Measurements from ENCODE around the gene MXRA8.

MXRA8 gene

DNA sequence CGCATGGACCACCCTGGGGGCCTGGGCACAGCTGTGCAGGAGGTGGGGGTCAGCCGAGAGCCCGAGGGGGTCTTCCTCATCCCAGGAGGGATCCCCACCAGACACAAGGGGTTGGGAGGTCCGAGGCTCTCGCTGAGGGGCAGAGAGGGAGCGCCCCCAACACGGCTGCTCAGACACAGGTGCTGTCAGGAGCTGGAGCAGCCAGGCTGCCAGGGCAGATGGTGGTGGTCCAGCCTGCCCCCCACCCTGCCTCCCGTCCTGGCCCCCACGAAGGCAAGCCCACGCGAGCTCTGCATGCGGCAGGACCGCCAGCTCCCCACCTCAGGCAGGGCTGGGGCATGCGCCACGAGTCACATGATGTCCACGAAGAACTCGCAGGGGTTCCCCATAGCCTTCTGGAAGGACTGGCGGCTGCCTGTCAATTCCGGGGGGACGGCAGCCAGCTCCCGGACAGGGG lies 22.5 kb downstream of the MXRA8 start:
- no peak for DNase-seq (ENCODE audit: low read depth, low spot score)

- no peak for DNase-seq (ENCODE audit: low read depth, low spot score)
Observed at GRCh38 chr1:1335283-1335682, 23.1 kb downstream of the MXRA8 start.

GRCh38 chr1:1334835-1335234 lies 23.5 kb downstream of the MXRA8 start:
- DNase-seq (ENCODE audit: low read depth, low spot score) = no peak

DNA sequence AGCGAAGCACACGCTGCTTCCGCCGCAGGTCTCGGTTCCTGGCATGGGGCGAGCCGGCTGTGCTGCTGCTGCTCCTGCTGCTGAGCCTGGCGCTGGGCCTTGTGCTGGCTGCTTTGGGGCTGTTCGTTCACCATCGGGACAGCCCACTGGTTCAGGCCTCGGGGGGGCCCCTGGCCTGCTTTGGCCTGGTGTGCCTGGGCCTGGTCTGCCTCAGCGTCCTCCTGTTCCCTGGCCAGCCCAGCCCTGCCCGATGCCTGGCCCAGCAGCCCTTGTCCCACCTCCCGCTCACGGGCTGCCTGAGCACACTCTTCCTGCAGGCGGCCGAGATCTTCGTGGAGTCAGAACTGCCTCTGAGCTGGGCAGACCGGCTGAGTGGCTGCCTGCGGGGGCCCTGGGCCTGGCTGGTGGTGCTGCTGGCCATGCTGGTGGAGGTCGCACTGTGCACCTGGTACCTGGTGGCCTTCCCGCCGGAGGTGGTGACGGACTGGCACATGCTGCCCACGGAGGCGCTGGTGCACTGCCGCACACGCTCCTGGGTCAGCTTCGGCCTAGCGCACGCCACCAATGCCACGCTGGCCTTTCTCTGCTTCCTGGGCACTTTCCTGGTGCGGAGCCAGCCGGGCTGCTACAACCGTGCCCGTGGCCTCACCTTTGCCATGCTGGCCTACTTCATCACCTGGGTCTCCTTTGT lies 24.7 kb downstream of the MXRA8 start:
- DNase-seq (ENCODE audit: low read depth, low spot score) = no peak

- no peak for DNase-seq (ENCODE audit: low read depth, low spot score)
Observed at GRCh38 chr1:1332774-1333480, 25.4 kb downstream of the MXRA8 start.

DNA sequence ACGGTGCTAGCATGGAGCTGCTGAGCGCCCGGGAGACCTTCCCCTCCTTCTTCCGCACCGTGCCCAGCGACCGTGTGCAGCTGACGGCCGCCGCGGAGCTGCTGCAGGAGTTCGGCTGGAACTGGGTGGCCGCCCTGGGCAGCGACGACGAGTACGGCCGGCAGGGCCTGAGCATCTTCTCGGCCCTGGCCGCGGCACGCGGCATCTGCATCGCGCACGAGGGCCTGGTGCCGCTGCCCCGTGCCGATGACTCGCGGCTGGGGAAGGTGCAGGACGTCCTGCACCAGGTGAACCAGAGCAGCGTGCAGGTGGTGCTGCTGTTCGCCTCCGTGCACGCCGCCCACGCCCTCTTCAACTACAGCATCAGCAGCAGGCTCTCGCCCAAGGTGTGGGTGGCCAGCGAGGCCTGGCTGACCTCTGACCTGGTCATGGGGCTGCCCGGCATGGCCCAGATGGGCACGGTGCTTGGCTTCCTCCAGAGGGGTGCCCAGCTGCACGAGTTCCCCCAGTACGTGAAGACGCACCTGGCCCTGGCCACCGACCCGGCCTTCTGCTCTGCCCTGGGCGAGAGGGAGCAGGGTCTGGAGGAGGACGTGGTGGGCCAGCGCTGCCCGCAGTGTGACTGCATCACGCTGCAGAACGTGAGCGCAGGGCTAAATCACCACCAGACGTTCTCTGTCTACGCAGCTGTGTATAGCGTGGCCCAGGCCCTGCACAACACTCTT lies 26.2 kb downstream of the MXRA8 start:
- DNase-seq (ENCODE audit: low read depth, low spot score) = no peak

DNA sequence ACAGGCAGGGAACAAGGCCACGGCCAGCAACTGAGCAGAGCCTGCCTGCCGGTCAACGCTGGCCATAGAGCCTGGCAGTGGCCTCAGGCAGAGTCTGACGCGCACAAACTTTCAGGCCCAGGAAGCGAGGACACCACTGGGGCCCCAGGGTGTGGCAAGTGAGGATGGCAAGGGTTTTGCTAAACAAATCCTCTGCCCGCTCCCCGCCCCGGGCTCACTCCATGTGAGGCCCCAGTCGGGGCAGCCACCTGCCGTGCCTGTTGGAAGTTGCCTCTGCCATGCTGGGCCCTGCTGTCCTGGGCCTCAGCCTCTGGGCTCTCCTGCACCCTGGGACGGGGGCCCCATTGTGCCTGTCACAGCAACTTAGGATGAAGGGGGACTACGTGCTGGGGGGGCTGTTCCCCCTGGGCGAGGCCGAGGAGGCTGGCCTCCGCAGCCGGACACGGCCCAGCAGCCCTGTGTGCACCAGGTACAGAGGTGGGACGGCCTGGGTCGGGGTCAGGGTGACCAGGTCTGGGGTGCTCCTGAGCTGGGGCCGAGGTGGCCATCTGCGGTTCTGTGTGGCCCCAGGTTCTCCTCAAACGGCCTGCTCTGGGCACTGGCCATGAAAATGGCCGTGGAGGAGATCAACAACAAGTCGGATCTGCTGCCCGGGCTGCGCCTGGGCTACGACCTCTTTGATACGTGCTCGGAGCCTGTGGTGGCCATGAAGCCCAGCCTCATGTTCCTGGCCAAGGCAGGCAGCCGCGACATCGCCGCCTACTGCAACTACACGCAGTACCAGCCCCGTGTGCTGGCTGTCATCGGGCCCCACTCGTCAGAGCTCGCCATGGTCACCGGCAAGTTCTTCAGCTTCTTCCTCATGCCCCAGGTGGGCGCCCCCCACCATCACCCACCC lies 27.0 kb downstream of the MXRA8 start, which contains the start of gene TAS1R3:
TSS of gene TAS1R3 (plus strand) at position 213 of the 898 bp plus-strand sequence. CDS start at position 279, 66 bp downstream.
- no peak for DNase-seq (ENCODE audit: low read depth, low spot score)

DNA sequence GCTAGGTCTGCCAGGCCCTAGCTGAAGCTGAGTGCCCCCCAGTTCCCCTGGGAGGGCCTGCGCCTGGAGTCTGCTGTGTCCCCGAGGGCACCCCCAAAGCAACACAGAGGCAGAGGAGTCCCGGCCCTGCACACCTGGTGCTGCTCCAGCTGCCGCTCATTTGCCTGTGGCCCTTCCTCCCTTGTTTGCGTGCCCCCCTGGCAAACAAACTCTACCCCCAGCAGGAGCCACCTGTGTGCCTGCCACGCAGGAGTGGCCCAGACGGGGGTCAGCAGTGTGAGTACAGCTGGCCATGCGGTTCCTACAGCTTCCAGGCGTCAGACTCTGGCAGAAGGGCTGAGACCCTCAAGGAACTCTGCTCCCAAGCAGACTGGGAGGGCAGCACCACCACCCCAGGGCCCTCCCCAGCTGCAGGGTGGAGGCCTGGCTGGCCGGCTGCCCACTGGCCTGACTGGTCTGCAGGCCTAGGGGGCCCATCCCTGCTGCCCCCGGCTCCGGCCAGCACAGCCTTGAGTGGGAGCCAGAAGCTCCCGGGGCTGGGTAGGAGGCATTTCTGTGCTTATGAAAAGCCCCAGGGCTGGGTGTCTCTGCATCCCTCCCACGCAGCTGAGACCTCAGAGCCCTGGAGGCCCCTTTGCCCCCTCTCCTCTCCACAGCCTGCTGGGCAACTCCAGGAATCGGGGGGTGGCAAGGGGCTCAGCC lies 27.8 kb downstream of the MXRA8 start:
- DNase-seq (ENCODE audit: low read depth, low spot score) = no peak

- DNase-seq (ENCODE audit: low read depth, low spot score) = no peak
Observed at GRCh38 chr1:1329304-1330210, 28.8 kb downstream of the MXRA8 start.

DNA sequence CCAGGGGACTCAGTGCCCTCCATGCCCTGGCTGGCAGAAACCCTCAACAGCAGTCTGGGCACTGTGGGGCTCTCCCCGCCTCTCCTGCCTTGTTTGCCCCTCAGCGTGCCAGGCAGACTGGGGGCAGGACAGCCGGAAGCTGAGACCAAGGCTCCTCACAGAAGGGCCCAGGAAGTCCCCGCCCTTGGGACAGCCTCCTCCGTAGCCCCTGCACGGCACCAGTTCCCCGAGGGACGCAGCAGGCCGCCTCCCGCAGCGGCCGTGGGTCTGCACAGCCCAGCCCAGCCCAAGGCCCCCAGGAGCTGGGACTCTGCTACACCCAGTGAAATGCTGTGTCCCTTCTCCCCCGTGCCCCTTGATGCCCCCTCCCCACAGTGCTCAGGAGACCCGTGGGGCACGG lies 30.1 kb downstream of the MXRA8 start:
- DNase-seq (ENCODE audit: low read depth, low spot score) = no peak

GRCh38 chr1:1327291-1327690 lies 31.1 kb downstream of the MXRA8 start:
- DNase-seq (ENCODE audit: low read depth, low spot score) = no peak

DNA sequence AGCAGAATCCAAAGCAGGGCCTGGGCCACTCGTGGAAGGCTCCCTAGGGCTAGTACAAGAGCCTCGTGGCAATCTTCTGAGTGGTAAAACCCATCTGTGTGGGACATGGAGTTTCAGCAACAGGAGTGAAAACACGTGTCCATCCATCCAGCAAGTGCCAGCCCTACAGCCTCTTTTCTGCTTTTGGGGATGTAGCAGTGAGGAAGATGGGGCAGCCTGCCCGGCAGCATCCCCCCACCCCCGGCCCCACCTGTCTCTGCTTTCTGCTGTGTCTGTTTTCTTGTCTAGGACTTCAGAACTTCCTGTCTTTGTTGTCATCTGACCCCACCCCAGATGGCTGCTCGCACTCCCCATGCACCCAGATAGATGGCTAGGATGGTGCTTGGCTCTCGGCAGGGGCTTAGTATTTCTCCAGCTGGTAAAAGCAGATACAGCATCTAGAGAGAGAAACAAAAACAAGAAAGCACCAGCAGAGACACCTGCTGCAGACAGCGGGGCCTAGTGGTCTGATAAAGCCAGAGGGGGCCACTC lies 32.2 kb downstream of the MXRA8 start:
- DNase-seq (ENCODE audit: low read depth, low spot score) = no peak

DNA sequence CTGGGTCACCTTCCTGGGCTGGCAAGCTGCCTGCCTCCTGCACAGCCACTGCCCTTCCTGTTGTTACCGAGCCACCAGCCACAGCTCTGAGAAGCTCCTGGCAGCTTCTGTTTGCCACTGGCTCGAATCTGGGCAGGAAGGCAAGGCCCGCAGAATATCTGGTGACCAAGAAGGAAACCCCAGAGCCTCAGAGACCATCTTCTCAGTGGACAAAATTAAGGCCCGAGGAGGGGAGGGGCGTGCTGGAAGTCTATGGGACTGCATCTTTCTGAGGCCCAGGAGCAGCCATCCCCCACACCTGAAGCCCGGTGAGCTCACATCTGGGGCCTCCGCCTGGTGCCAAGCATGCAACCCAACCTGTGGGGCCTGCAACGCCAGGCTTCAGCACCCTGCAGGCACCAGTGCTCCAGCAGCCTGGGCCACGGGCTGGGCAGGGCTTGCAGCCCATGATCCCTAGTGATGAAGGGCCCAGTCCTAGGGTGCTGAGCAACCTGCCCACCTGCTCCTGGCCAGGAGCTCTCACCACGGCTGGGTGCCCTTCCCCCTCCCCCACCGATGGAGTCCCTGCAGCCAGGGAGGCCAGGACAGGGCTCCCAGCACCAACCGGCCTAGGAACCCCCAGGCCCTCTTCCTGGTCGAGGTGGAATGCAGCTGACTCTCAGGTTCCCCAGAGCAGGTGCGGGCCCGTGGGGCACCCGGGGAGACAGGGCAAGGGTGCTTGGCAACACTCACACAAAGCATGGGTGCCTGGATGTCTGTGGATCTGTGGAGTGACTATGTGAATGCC lies 32.9 kb downstream of the MXRA8 start:
- no peak for DNase-seq (ENCODE audit: low read depth, low spot score)

GRCh38 chr1:1324524-1325287 lies 33.6 kb downstream of the MXRA8 start, which contains the start of the genes CPTP and INTS11:
Gene CPTP, plus strand, starts transcription at chr1:1324802. Its CDS starts 2,109 bp downstream, at chr1:1326911.
Gene INTS11, minus strand, starts transcription at chr1:1324660. Its CDS starts 52 bp downstream, at chr1:1324608.
- DNase-seq (ENCODE audit: low read depth, low spot score) = peak; percentile 95

DNA sequence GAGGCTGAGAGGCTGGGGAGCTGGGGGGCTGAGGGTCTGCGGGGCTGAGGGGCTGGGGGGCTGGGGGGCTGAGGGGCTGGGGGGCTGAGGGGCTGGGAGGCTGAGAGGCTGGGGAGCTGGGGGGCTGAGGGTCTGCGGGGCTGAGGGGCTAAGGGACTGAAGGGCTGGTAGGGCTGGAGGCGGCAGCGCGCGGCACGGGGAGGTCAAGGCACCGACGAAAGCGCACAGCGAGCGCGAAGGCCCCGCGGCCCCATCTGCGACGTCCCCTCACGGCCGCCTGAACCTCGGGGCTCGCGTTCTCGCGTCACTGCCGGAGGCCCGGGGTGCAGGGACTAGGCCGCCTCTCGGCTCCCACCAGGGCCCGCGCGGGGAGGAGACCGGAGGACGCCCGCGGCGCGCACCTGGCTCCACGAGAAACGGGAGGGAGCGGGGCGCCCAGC lies 34.3 kb downstream of the MXRA8 start:
- DNase-seq (ENCODE audit: low read depth, low spot score) = no peak

GRCh38 chr1:1322952-1323351 lies 35.4 kb downstream of the MXRA8 start:
- no peak for DNase-seq (ENCODE audit: low read depth, low spot score)

DNA sequence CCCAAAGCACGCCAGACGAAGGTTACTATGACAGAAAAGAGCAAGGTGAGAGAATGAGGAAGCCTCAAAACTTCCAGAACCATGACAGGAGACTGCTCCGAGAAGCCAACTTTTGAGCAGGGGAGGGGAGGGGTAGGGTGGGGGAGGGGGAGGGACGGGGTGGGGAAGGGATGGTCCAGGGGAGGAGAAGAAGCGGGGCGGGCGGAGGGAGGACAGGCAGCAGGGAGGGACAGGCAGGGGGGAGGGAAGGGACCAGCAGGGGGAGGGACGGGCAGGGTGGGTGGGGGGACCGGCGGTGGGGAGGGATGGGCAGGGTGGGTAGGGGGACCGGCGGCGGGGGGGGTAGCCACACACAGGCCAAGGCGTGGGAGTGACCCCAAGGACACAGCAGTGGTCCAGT lies 35.9 kb downstream of the MXRA8 start:
- no peak for DNase-seq (ENCODE audit: low read depth, low spot score)

DNA sequence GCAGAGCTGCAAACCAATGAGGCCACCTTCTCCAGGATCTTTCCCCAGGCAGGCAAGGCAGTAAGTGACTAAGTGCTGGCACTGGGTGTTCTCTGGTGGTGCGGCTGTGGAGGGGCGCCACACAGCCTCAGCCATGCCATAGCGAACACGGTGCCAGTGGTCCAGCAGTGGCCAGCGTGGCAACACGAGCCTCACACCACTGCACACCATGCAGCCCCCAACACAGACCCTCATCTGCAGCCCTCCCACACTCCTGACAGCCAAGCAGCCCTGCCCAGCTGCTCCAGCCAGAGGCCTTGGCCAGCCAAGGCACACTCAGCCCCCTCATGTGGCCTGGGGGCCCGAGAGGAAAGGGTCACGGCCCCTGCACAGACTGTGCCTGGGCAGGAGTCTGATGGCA lies 36.9 kb downstream of the MXRA8 start:
- DNase-seq (ENCODE audit: low read depth, low spot score) = no peak
